ENCODE data around the gene CNTNAP2.

Gene CNTNAP2

DNA sequence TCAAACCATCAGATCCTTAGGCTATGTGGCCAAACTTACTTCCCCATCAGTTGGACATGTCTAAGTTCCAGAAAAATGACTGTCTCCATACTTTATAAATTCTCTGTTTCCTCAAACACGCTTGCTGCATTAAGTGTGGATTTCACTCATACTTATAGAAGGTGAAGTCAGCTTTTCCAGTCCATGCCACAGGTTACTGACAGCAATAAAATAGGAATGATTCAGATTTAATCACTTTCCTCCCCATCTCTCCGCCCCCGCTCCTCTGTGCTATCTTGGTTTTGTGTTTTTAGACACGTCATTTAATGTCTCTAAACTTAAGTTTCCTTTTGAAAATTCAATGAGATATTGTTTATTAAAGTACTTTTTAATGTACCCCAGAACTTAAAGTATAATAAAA lies 1376.0 kb downstream of the CNTNAP2 start:
- no peak for DNase-seq (ENCODE audit: low read depth)

DNA sequence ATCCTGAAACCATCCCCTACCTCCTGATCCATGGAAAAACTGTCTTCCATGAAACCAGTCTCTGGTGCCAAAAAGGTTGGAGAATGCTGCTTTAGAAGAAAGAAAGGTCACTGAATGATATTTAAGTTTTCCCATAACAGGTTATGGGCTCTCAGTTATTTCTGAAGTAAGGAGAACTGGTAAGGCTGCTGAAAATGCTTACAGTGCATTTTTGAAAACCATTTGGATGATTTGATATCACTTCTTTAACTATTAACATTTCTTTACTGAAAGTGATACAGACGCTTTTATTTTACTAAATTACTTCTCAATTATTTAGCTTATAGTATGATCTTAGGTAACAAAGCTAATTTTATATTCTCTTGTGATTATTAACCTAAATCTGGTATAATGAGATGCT lies 1379.6 kb downstream of the CNTNAP2 start:
- no peak for DNase-seq (ENCODE audit: low read depth)

DNA sequence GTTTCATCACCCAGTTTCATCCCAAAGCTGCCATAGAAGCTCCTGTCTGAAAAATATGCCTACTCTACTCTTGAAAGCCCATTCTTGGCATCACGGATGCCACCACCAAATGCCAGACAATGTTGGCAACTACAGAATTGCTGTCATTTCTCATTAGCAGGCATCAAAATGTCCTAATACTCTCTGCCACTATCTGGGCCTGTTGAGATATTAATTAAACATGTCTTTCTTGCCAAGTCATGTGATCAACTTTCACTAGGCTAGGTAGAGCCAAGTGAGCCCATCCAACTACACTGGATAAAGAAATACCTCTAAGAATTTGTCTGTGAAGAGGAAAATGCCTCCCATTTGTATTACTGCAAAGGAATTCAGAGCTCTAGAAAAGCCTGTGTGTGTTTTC lies 1380.6 kb downstream of the CNTNAP2 start:
- DNase-seq (ENCODE audit: low read depth), result no peak

DNA sequence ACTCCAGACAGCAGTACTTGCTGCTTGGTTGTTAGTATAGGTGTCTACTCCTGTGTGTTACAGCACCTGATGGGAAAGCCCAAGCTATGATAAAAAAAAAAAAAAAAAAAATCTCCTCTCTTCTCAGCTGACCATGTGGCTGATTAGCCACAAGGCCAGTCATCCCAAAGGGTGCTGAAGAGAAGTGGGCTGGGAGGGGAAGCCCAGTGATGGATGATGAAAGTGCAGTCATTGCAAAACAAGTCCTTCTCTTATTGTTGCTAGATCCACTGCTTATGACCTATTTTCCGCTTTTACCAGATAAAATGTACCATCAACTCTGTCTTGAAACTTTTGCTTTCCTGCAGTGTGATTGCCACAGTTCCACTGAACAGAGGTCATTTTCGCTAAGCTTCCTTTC lies 1381.5 kb downstream of the CNTNAP2 start:
- DNase-seq (ENCODE audit: low read depth), result no peak

DNA sequence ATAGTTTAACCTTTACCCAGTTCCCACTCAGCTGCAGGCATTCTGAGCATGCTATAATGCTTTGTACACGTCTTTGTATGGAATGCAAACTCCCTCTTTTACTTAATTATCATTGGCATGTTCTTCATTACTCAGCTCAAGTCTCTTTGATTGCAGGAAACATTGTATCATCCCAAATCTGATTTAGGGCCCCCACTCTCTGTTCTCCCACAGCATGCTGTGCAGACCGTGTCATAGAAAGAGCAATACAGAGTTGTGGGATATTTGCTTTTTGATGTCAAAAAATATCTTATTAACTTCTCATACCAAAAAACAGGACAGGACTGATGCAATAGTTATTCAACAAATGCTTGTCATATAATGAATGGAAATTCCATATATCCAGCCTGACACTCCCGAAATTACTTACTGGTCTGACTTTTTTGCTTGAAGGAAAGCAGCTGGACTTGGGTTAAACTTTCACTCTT lies 1392.5 kb downstream of the CNTNAP2 start:
- no peak for DNase-seq (ENCODE audit: low read depth)

DNA sequence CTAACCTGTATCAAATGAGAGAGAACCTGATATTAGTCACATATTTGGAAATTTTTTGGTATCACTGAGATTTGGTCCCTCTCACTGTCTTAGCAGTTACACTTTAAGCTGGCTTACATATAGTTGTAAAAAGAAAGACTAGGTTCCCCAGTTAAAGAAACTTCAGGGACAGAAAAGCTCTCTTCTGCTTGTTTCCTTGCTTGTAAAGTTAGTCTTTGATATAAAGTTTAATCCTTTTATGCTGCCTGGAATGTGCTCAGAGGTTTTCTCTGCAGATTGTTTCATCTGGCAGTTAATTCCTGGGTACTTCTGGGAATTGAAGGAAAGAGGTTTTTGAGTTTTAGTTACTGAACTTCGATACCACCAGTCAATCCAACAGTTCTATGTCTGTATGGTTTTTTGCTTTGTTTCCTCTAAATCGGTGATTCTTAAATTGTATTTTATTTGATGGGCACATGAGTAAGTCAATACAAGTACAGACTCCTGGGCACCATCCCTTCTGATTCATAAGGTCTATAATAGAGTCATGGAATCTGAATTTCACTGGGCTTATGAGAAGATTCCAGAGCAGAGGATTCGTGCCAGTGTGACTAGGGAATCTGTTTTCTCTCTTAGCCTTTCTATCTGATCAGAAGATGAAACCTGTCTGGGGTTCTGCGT lies 1393.1 kb downstream of the CNTNAP2 start:
- DNase-seq (ENCODE audit: low read depth), result no peak

DNA sequence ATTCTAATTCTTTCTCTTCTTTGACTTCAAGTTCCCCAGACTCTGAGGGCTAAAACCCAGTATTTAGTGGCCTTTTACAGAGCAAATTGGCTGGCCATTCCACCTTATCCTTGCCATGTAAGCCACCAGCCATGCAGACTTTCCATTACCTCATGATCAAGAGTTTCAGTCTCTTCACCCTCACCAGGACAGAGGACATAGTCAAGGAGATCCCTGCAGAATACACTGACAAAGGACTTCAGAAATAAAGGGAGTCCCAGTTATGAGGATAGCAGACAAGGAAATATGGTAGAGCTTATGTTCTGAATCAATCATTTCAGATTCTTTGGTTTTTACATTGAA lies 1393.6 kb downstream of the CNTNAP2 start:
- DNase-seq (ENCODE audit: low read depth), result no peak

DNA sequence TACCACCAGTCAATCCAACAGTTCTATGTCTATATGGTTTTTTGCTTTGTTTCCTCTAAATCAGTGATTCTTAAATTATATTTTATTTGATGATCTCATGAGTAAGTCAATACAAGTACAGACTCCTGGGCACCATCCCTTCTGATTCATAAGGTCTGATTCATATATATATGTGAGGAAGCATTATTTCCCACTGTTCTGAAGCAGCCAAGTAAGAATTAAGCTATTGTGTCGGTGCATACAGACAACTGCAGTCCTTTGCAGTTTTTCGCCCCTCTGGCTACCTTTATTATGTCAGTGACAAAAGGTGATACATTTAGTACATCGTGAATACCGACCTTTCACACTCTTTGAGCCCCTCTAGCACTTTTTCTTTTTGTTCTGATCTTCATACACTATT lies 1394.3 kb downstream of the CNTNAP2 start:
- DNase-seq (ENCODE audit: low read depth), result no peak

DNA sequence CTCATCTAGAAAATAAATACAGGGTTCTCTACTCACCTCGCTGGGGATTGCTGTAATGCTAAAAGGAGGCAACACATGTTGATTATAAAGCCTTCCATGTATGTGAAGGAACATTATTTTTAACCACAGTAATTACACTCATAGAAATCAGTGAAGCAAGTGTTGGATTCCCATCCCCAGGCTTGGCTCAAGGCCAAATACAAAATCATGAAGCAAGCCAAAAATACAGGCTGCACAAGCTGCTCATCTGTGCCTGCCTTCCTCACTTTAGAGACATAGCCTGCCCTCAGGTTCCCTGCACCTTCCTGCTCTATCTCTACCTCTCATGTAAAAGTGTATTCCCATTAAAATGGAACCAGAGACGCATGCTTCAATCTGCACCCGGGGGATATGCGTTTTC lies 1396.8 kb downstream of the CNTNAP2 start:
- no peak for DNase-seq (ENCODE audit: low read depth)

DNA sequence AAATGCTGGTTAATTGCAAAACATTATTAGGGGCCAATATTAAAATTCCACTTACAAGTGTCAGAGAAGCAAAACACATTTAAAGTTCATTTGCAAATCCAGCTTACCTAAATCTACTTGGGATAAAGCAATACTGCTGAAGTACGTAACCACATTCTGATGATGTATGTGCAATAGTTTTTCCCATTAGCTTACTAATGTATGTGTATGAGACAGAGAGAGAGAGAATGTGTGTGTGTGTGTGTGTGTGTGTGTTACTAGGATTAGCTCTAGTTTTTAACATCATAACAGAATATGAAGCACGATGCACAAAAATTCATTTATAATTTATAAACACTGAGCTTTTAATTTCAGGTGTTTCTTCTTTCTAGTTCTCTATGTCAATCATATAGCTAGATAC lies 1399.8 kb downstream of the CNTNAP2 start:
- DNase-seq (ENCODE audit: low read depth), result no peak

DNA sequence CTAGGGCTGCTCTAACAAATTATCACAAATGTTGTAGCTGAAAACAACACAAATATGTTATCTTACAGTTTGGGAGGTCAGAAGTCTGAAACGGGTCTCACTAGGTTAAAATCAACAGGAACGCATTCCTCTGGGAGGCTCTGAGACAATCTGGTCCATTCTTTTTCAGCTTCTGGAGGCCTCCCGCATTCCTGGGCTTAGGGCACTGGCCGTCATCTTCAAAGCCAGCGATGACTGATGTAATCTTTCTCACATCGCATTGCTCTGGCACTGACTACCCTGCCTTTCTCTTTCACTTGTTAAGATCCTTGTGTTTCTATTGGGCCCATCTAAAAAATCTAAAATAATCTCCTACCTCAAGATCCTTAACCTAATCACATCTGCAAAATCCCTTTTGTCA lies 1402.5 kb downstream of the CNTNAP2 start:
- DNase-seq (ENCODE audit: low read depth), result no peak

DNA sequence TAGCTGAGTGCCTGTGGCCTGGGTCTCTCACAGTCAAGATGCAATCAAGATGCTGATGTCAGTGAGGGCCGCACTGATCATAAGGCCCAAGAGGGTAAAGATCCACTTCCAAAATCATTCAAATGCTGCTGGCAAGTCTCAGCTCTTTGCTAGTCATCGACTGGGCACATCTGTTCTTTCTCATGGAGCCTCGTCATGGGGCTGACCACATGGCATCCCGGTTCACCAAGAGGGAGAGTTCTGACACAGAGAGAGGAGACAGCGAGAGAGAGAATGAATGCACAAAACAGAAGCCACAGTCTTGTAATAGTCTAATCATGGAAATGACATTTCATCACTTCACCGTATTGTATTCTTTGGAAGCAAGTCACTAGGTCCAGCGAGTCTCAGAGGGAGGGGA lies 1406.5 kb downstream of the CNTNAP2 start:
- no peak for DNase-seq (ENCODE audit: low read depth)

DNA sequence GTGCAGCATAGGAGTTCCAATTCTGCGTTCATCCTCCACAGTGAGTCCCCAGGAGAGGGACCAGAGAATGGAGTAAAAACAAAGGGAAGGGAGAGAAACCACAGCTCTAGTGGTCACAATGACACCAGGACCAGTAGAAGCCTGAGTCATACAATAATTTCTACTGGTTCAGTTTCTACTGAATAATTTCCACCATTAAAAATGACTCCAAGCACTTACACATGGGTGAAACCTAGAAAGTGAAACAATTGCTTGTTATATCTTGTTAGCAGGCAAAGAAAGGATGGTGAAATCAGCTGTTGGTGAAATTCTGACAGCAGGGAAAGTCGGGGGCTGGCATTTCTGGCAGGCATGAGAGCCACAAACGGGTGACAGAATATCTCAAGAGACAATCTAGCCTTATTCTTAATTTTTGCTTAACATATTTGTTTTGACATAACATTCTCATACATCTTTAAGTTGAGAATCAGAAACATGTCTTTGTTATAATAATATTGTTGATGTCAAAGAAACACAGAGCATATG lies 1408.2 kb downstream of the CNTNAP2 start:
- DNase-seq (ENCODE audit: low read depth), result no peak

DNA sequence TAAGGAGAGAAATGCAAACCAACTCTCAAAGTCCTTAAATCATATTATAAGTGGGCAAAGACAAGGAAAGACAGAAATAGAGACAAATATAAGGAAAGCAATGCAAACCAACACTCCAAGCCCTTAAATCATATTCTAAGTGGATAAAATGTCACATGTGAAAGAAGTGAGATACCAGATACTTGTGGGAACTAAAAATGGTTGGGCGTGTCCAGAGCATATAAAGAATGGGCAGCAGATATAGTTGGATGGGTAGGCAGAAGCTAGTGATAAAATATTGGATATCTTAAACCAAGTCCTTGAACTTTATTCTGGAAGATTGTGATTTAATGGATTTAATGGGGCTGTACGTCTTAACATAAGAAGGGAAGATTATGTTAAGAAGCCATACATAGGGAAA lies 1408.7 kb downstream of the CNTNAP2 start:
- DNase-seq (ENCODE audit: low read depth), result no peak

DNA sequence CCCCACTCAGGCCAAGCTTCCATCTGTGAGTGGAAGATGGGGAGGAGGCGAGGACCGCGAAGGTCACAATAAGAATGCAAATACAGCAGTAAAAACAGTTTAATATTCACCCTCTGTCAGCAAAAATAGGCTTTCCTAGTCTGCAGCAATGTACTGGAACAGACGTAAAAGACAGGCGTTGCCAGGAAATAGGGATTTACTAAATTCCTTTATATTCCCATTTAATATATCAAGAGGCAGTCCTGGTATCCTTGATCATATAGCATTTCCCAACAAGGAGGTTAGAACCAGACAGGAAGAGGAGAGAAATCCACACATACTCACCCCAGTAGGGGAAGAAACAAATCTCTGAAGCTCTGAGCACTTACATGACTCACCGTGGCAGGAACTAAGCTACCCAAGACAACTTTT lies 1419.1 kb downstream of the CNTNAP2 start:
- DNase-seq (ENCODE audit: low read depth), result no peak

DNA sequence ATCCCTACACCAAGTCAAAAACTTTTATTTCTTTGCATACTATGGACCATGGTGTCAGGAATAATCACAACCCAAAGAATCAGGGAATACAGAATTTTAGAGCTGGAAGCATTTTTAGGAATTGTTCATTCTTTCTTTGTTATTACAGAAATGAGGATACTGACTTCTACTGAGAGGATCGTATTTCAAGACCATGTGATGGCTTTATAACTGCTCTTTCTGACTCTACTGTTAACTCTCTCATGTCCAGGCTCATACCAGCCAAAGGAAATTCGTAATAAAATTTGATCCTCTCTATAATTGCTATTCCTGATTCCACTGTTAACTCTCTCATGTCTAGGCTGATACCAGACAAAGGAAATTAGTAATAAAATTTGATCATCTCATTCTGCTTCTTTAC lies 1423.1 kb downstream of the CNTNAP2 start:
- no peak for DNase-seq (ENCODE audit: low read depth)

DNA sequence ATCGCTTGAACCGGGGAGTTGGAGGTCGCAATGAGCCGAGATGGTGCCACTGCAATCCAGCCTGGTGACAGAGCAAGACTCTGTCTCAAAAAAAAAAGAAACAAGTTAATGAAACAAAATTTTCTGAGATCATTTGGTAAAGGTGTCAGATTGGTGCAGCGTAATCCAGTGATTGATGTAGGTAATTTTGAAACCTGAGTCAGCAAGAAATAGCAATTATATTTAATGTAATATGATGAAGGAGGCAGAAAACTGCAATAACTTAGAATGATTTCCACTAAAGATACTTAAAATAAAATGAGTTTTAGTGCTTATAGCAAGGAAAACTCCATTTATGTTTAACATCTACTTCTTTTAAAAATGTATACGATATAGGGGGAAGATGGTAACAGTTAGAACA lies 1424.1 kb downstream of the CNTNAP2 start:
- DNase-seq (ENCODE audit: low read depth), result no peak

DNA sequence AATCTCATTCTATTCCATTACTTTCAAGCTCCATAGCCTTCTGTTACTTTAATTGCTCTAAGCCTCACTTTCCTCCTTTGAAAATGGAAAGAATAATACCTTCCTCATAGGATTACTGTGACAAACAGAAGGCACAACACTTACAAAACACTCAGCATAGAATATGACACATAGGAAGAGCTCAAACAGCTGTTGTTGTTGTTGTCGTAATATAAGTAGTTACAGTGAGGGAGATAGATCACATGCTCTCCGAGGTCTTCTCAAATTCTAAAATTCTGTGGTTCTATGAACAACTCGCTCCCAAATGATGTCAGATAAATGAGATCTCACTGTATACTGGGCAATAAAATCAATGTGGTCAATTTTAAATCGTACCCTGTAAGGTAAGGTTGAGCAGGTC lies 1424.7 kb downstream of the CNTNAP2 start:
- no peak for DNase-seq (ENCODE audit: low read depth)

DNA sequence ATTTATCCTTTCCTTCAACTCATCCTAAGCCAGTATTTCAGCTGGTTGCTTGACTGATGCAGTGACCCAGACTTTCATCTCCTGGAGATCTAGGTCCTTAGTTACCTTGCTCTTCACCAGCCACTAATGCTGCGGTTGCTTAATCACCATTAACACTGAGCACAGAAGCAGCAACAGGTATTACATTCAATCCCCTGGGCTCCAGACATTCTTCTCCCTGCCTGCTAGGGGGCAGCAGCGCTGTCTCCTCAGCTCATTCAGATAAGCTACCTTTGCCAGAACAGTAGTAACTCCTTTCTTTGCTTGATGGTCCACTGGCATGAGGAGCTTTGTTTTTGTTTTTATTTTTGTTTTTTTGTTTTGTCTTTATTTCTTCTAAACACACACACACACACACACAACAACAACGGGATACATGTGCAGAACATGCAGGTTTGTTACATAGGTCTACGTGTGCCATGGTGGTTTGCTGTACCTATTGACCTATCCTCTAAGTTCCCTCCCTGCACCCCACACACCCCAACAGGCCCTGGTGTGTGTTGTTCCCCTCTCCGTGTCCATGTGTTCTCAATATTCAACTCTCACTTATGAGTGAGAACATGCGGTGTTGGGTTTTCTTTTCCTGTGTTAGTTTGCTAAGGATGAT lies 1430.8 kb downstream of the CNTNAP2 start:
- DNase-seq (ENCODE audit: low read depth), result no peak

DNA sequence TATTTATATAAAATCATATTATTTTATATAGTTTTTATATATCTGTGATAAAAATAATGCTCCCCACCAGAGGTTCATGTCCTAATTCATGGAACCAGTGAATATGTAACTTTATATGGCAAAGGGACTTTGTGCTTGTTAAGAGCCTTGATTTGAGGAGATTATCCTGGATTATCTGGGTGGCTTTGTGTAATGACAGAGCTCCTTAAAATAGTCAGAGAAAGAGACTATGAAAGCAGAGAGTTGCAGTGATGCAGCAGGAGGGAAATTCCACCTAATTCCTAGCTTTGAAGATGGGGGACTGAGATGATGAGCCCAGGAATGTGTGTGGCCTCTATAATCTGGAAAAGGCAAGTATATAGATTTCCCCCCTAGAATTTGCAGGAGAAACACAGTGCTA lies 1439.7 kb downstream of the CNTNAP2 start:
- DNase-seq (ENCODE audit: low read depth), result no peak

DNA sequence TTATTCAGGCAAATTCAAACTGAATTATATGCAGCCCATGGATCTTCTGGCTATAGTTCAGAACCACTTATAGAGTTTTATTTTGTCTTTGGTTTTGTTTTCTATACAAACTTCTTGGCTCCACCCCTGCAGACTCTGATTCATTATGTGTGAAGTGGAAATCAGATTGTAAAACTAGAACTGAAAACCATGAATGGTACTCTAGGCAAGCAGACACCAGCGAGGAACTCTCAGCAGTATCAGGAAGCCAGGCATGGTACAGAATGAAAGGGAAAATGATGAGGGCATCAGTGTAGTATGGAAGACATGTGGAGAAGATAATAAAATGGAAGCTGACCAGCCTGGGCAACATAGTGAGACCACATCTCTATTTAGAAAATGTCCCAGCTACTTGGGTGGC lies 1447.1 kb downstream of the CNTNAP2 start:
- no peak for DNase-seq (ENCODE audit: low read depth)

DNA sequence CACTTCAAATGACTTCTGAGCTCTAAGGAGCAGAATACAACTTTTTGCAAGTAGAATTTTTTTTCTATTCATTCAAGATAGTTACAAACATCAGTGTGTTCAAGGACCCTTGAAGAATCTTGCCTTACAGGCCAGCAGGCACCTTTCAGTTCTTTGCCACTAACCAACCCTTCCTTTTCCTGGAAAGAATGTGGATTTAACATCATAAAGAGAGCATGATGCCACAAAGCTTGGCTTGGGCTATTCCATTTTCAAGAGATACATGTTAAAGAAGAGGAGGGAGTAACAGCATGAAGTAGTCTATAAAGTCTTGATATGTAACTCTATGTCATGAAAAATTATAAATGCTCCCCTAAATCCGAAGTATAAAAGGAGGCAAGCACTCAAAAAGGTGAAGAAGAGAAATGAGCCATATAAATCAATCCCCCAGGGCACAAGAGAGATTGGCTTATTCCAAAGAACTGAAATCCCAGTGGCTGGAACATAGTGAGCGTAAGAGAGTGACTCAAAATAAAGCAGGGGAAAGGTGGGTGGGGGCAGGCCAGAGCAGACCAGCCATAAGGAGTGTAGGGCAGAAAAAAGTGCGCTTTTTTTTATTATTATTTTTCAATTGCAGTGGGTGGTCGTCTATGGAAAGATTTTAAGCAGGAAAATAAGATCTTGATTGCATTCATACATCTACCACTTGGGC lies 1448.3 kb downstream of the CNTNAP2 start:
- DNase-seq (ENCODE audit: low read depth), result no peak

DNA sequence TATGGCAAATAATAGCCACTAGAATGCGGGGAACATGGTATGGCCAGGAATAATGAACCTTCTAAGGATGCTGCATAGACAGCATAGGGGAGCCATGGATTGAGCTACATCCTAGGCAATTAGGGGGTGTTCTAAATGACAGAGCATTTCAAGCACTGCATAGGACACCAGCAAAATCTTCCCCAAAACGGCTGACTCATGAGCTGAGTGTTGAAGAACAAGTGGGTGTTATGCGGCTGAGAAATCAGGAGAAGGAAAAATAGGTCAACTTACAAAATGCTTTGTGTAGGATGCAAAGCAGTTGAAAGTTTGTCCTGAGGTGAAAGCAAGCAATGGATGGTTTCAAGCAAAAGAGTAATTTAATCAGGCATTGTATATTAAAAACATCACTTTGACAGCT lies 1450.4 kb downstream of the CNTNAP2 start:
- DNase-seq (ENCODE audit: low read depth), result no peak

All from stimulated activated CD8-positive, alpha-beta memory T cell treated with anti-CD3 and anti-CD28 coated beads, Interleukin-12 subunit alpha, Interleukin-12 subunit beta, amount 100 ng/mL, for 1 hour (primary cell).